Activated naive CD4-positive, alpha-beta T cell treated with anti-CD3 and anti-CD28 coated beads, Interleukin-2, amount 50 U/mL, for 16 hours (primary cell): ENCODE measurements around the gene SENP2.
"Not testable (repeated sequence)": the region's sequence is repeated elsewhere in the genome, so short reads cannot be mapped to it uniquely, and the experiment has no call there.

Source experiments
- DNase-seq: peaks from one replicate; pipeline ENCODE4 v3.0.0-alpha.2; 2020

The SENP2 gene

GRCh38 chr3:185585859-185586685 is at the start of gene SENP2:
TSS of gene SENP2 (plus strand) at chr3:185586295. CDS start at chr3:185586414, 119 bp downstream.
- DNase-seq: peak; percentile 99

- peak; percentile 14 for DNase-seq
These were observed 48.6 kb upstream of the SENP2 start for GRCh38 chr3:185537369-185537970.

DNA sequence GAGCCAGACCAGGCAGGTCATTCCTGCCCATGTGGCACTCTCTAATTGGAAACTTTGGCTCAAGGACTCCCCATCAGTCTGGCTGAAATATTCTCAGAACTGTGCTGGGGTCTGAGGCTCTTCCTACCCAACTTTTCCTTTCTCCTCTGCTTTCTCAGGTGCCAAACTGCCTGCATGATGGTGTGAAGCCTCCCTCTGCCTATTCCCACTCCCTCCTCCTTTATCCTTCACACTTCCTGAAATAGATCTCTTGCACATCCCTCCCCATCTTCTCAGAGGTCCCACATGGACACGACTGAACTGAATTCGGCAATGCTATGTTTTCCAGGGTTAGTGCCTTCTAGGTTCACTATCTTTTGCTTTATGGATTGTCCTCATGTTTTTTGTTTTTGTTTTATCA is 46.2 kb upstream of the SENP2 start:
- no peak for DNase-seq

- DNase-seq: no peak
These were observed 45.4 kb upstream of the SENP2 start for GRCh38 chr3:185540695-185541094.

GRCh38 chr3:185549122-185549521 is 37.0 kb upstream of the SENP2 start:
- no peak for DNase-seq

GRCh38 chr3:185549651-185550111 is 36.4 kb upstream of the SENP2 start:
- DNase-seq: no peak

- DNase-seq: no peak
These were observed 33.7 kb upstream of the SENP2 start, which contains the start of gene LIPH for GRCh38 chr3:185552358-185552877. TSS of gene LIPH (minus strand) at chr3:185552588. CDS start at chr3:185552471, 117 bp downstream.

GRCh38 chr3:185555101-185555501 is 31.0 kb upstream of the SENP2 start:
- DNase-seq: no peak

- no peak for DNase-seq
These were observed 30.2 kb upstream of the SENP2 start for GRCh38 chr3:185555860-185556347.

- DNase-seq: not testable (repeated sequence)
These were observed 29.5 kb upstream of the SENP2 start for GRCh38 chr3:185556640-185557039.

DNA sequence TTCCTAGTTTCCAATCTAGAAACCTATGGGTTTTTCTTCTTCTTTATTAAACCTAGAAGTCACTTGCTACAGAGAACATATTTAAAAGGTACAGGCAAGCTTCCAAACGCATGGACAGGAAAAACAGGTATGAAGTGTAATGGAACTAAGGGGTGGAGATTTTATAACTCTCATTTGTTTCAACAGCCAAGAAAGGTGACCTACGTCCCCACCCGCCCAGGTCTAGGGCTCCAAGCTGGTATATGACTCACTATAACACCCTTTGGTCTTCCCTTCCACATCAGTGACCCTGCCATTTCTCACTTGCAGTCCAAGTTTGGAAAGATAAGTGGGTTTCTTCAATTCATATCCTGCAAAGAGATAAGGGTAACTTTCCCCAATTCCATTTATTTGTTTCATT is 27.7 kb upstream of the SENP2 start:
- no peak for DNase-seq

- DNase-seq: no peak
These were observed 26.4 kb upstream of the SENP2 start for GRCh38 chr3:185559706-185560090.

GRCh38 chr3:185560676-185561075 is 25.4 kb upstream of the SENP2 start:
- DNase-seq: no peak

DNA sequence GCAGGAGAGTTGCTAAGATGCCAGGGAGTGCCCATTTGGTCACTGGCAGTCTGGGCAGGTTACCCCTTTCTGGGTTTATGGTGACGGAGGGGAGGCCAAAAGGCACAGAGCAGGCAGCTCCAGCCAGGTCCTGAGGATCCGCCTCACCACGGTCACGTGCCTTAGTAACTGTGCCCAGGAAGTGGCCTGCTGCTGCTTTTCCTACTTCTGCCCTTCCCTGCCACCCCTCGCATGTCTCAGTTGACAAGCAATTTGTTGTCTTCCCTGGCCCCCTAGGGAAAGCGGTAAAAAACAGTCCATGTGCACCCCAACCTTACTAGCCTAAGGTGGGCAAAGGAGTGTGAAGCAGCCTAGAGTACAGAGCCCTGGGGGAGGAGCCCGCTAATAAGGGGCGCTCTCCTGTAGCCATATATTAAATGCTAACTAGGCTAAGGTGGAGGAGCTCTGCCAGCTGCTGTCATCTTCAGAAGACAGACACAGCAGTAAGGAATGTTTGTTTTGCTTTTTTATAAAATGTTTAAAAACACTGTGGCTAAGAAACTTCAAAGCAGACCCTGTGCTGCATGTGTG is 24.6 kb upstream of the SENP2 start:
- DNase-seq: no peak

DNA sequence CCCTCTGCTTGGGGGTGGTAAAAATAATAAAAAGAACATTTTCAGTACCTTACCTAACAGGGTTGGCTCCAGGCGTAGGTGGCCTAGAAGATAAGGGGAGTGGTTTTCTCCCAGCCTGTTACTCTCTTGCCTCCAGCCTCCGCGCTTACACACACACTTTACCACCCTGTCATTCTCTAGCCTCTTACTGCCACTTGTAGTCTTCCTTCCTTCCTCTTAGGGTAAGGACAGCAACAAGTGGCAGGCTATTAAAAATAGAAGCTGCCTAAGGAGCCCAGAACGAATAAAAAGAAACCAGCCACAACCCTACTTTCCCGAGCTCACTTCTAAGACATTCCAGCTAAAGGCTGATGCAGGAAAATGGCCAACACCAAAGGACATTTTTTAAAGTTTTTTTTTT is 24.1 kb upstream of the SENP2 start:
- DNase-seq: no peak

GRCh38 chr3:185572183-185572582 is 13.9 kb upstream of the SENP2 start:
- no peak for DNase-seq

DNA sequence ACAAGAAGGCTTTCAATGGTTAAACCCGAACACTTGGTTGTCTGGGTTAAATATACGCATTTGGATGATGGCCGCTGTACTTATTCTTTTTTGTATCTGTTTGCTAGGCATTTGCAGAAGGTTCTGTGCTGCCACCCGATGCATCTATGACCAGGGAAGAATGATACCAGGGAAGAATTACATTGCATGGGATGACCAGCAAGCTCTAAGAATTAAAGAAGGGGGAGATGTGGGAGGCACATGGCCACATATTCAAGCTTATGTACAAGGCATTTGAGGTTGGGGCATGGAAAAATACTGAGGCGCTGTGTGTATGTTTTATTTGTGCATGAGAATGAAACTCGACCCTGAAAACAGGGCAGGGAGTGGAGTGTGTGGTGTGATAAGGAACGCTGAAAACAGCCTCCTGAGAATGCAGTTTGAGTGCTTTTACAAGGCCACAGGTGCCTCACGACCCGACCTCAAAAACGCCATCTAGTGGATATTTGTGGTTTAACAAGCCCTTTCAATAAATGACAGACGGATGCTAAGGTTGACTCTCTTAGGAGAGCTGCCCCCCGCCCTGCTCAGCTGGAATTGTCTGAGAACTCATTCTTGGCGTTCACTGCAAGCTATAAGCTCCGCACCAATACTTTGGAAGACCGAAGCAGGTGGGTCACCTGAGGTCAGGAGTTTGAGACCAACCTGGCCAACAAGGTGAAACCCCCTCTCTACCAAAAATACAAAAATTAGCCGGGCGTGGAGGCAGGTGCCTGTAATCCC is 10.8 kb upstream of the SENP2 start:
- DNase-seq: peak; percentile 22

DNA sequence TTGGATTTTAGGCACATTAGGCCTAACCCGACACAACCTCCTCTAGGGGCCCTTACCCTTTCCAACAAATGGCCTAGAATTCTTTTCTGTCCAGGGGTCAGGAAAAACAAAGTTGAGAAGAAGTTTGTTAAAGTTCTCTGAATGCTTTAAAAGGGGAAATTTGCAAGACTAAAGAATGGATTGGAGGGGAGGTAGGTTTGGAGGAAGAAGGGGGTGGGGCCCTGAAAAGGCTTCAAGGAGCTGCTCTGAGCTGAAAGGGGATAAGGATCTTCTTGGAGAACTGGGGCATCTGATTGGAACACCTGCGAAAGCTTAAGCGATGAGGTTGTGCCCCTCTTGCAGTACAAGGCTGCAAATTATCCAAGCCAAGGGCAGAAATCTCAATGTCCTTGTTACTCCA is 3.9 kb upstream of the SENP2 start:
- DNase-seq: no peak

DNA sequence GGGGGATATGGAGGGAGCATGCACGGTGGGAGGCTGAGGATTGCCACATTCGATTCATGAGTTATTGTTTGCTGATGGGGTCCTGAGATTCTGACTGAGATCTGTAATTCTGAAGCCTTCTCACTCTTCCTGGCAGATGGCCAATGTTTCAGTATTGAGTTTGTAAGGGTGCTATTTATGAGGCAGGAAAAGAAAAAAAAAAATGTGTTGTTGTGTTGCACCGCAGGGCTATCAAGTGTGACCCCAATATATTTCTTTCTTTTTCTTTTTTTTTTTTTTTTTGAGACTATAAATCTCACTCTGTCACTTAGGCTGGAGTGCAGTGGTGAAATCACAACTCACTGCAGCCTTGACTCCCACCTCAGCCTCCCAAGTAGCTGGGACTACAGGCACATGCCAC is 3.2 kb upstream of the SENP2 start:
- DNase-seq: no peak

DNA sequence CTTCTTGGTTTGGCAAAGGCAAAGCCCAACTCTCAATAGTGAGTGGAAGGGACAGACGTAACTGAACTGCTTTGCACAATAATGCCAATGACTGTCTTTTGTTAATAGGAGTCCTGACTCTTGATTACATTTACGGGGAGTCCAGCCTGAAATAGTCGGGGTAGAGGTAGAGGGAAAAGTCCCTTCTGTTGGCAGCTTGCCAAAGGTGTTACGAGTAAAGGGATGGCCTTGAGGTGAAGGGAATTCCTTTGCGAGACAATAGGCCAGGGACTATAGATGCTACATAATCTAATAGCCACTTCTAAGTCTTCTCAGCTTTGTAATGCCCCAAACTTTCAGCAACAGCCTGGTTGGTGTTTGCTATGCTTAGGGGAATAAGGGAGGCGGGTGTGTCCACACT is 2.2 kb upstream of the SENP2 start:
- DNase-seq: no peak

DNA sequence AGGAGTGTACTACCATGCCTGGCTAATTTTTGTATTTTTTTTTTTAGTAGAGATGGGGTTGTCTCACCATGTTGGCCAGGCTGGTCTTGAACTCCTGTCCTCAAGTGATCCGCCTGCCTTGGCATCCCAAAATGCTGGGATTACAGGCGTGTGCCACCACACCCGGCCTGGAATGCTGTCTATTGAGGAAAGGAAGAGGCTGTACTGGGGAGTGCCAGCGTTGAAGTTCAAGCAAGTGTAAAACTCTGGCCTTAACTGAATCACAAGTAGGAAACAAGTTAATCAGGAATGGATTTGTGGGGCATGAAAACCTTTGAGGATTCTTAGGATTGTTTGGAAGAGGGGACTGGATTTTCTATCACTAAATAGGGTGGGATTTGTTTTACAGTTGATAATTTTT is 1.4 kb upstream of the SENP2 start:
- DNase-seq: no peak

- DNase-seq: no peak
These were observed 607 bp upstream of the SENP2 start for GRCh38 chr3:185585518-185585858.

DNA sequence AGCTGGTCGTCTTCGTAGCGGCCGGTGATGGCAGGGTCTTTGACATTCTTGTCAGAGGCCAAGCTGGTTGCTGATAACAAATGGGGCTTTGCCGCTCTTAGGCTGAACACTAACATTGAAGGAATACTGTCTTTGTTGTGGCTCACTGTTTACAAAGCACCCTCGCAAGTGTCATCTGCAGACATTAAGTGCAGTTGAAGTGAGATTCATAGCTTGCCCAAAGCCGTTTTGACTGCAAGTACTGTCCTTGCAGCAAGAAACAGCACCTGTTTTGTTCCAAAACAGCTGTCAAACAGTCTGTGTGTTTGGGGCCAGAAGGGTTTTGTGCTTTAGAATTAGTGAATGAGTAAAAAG is 568 bp downstream of the SENP2 start:
- no peak for DNase-seq
